GM23248 (cell line): ENCODE measurements around the gene F5. TPM values are rescaled to one million over a fixed set of nuclear protein-coding genes. Genes with fewer than 3 reads are reported as not detected.

Experiments used
- DNase-seq: peaks from one replicate; pipeline ENCODE4 v3.0.0-alpha.2; 2015
- H2AFZ ChIP-seq: fragments of 200-600 bp; sonication (generic); 2 replicates; pipeline ENCODE4 v1.6.1; 2016; ENCODE audit warnings: antibody characterized with exemption
- H3F3A ChIP-seq: fragments of 200-600 bp; sonication (generic); 2 replicates; pipeline ENCODE4 v1.6.1; 2016; ENCODE audit warnings: mild to moderate bottlenecking, antibody characterized with exemption, mixed run types; ENCODE audit not compliant: insufficient read depth
- H3K27ac ChIP-seq: fragments of 200-600 bp; sonication (generic); 2 replicates; pipeline ENCODE4 v1.5.1; 2016; ENCODE audit warnings: mild to moderate bottlenecking
- H3K27me3 ChIP-seq: fragments of 200-600 bp; sonication (generic); replicated peaks from 2 replicates; pipeline ENCODE4 v1.6.1; 2016; ENCODE audit warnings: mild to moderate bottlenecking; ENCODE audit not compliant: insufficient read depth
- H3K36me3 ChIP-seq: fragments of 200-600 bp; sonication (generic); 2 replicates; pipeline ENCODE4 v1.6.1; 2016; ENCODE audit warnings: low read depth, mild to moderate bottlenecking
- H3K4me1 ChIP-seq: fragments of 200-600 bp; sonication (generic); 2 replicates; pipeline ENCODE4 v1.6.1; 2016; ENCODE audit warnings: mild to moderate bottlenecking; ENCODE audit not compliant: insufficient read depth
- H3K4me2 ChIP-seq: fragments of 200-600 bp; sonication (generic); one replicate; pipeline ENCODE4 v1.6.1; 2016; ENCODE audit warnings: mild to moderate bottlenecking; ENCODE audit not compliant: unreplicated experiment
- H3K4me3 ChIP-seq: fragments of 200-600 bp; sonication (generic); 2 replicates; pipeline ENCODE4 v1.5.1; 2016; ENCODE audit warnings: mild to moderate bottlenecking
- H3K79me2 ChIP-seq: fragments of 200-600 bp; sonication (generic); 2 replicates; pipeline ENCODE4 v1.6.1; 2016; ENCODE audit warnings: mild to moderate bottlenecking; ENCODE audit not compliant: insufficient read depth
- H3K9ac ChIP-seq: fragments of 200-600 bp; sonication (generic); 2 replicates; pipeline ENCODE4 v1.6.1; 2016; ENCODE audit warnings: mild to moderate bottlenecking
- H3K9me2 ChIP-seq: fragments of 200-600 bp; sonication (generic); 2 replicates; pipeline ENCODE4 v1.6.1; 2016; ENCODE audit warnings: mixed run types, mild to moderate bottlenecking, moderate library complexity; ENCODE audit not compliant: insufficient read depth
- H3K9me3 ChIP-seq: fragments of 200-600 bp; sonication (generic); one replicate; pipeline ENCODE4 v1.6.1; 2017; ENCODE audit warnings: low read depth
- H4K20me1 ChIP-seq: fragments of 200-600 bp; sonication (generic); 2 replicates; pipeline ENCODE4 v1.6.0; 2016; ENCODE audit not compliant: insufficient read depth
- EZH2 ChIP-seq: fragments of 200-600 bp; sonication (generic); IDR thresholded peaks from 2 replicates; pipeline ENCODE4 v1.6.1; 2018; ENCODE audit warnings: antibody characterized with exemption, mild to moderate bottlenecking; ENCODE audit not compliant: insufficient read depth, poor library complexity, severe bottlenecking
- EZH2phosphoT487 ChIP-seq: fragments of 200-600 bp; sonication (generic); IDR thresholded peaks from 2 replicates; pipeline ENCODE4 v1.6.1; 2018; ENCODE audit warnings: antibody characterized with exemption, moderate library complexity, mild to moderate bottlenecking, low read depth; ENCODE audit not compliant: insufficient read depth
- WGBS, 2 experiments: methylation state at CpG; one replicate each; pipeline ENCODE4 v1.1.6; 2015 to 2017; ENCODE audit warnings: low lambda C conversion rate in 2 of 2, low coverage in 1 of 2; ENCODE audit errors: missing lambda C conversion rate in 2 of 2; 5-methylcytosine and 5-hydroxymethylcytosine counted together
- in situ Hi-C: fragments of 300-500 bp; cut with MboI; formaldehyde crosslinking; loops from 2 replicates; pipeline ENCODE4 v1.15.0; 2020
- polyA plus RNA-seq: library from polyadenylated mRNA; unstranded; fragments of >200 nt; fragmentation: Nextera tagmentation; extraction: Ambion mirVana; gene quantifications from 2 replicates; pipeline ENCODE4 v1.2.1, GENCODE V29; 2016
- total RNA-seq: library from RNA; depleted of rRNA; stranded (reverse); fragments of >200 nt; shearing (Covaris generic); gene quantifications from 2 replicates; pipeline ENCODE4 v1.2.3, GENCODE V29; 2014

F5 gene
- total and polyA plus RNA-seq, 2 experiments from 2014 or later, result not detected

GRCh38 chr1:169571450-169571849 is 14.8 kb downstream of the F5 start:
- 38 to 46% methylated on average over 3 of the region's 3 CpGs for WGBS, 2 experiments
- Histone ChIP-seq H3K9ac (no peak overlapping the region), H3K4me1 (no peaks in the 10 kb centered on the region), H3K9me2 (no peaks in the 10 kb centered on the region), H4K20me1 (no peaks in the 10 kb centered on the region), H3K27me3 (peaks cover 17% of the 10 kb centered on the region; the same call in 1 of the 2 replicates), H2AFZ (no peak overlapping the region), H3K4me2 (no peak overlapping the region), H3K36me3 (no peaks in the 10 kb centered on the region), H3K4me3 (no peak overlapping the region), H3K9me3 (no peaks in the 10 kb centered on the region), H3K27ac (no peak overlapping the region), H3F3A (no peaks in the 10 kb centered on the region), H3K79me2 (no peaks in the 10 kb centered on the region)
- TF ChIP-seq EZH2 (no peak), EZH2phosphoT487 (no peak)
- no peak for DNase-seq
- in situ Hi-C loops, result no loop called here

- H3K36me3 ChIP-seq, result no peaks in the 10 kb centered on the region
- no peak for TF ChIP-seq EZH2phosphoT487
- TF ChIP-seq EZH2, result no peak
- H3F3A ChIP-seq, result no peaks in the 10 kb centered on the region
- no peaks in the 10 kb centered on the region for H3K9me2 ChIP-seq
- in situ Hi-C loops, result no loop called here
- no peak overlapping the region for H2AFZ ChIP-seq
- peaks cover 17% of the 10 kb centered on the region; the same call in 1 of the 2 replicates for H3K27me3 ChIP-seq
- H3K4me1 ChIP-seq, result no peaks in the 10 kb centered on the region
- no peaks in the 10 kb centered on the region for H3K79me2 ChIP-seq
- DNase-seq, result no peak
- H3K4me3 ChIP-seq, result no peak overlapping the region
- H3K9ac ChIP-seq, result no peak overlapping the region
- no peak overlapping the region for H3K4me2 ChIP-seq
- H3K27ac ChIP-seq, result no peak overlapping the region
- no peaks in the 10 kb centered on the region for H4K20me1 ChIP-seq
- H3K9me3 ChIP-seq, result no peaks in the 10 kb centered on the region
- WGBS, 2 experiments, result 0% methylated on average over 1 of the region's 1 CpG
Measured at GRCh38 chr1:169570172-169570574, 16.1 kb downstream of the F5 start.

GRCh38 chr1:169568497-169568896 is 17.8 kb downstream of the F5 start:
- in situ Hi-C loops, result no loop called here
- H3K27me3 ChIP-seq, result peaks cover 17% of the 10 kb centered on the region; the same call in 1 of the 2 replicates
- no peaks in the 10 kb centered on the region for H4K20me1 ChIP-seq
- no peak overlapping the region for H3K4me3 ChIP-seq
- H2AFZ ChIP-seq, result no peak overlapping the region
- no peaks in the 10 kb centered on the region for H3K36me3 ChIP-seq
- H3K9me3 ChIP-seq, result no peaks in the 10 kb centered on the region
- no peak overlapping the region for H3K9ac ChIP-seq
- no peaks in the 10 kb centered on the region for H3K9me2 ChIP-seq
- no peaks in the 10 kb centered on the region for H3K79me2 ChIP-seq
- 0 to 2% methylated on average over 1 of the region's 1 CpG for WGBS, 2 experiments
- no peak overlapping the region for H3K27ac ChIP-seq
- H3K4me1 ChIP-seq, result no peaks in the 10 kb centered on the region
- H3F3A ChIP-seq, result no peaks in the 10 kb centered on the region
- no peak overlapping the region for H3K4me2 ChIP-seq
- no peak for DNase-seq
- no peak for TF ChIP-seq EZH2phosphoT487
- no peak for TF ChIP-seq EZH2

GRCh38 chr1:169565335-169566271 is 20.7 kb downstream of the F5 start:
- DNase-seq, result no peak
- no peak overlapping the region for H2AFZ ChIP-seq
- no peaks in the 10 kb centered on the region for H3K36me3 ChIP-seq
- 56 to 59% methylated on average over 3 of the region's 3 CpGs for WGBS, 2 experiments
- in situ Hi-C loops, result no loop called here
- no peaks in the 10 kb centered on the region for H3K4me1 ChIP-seq
- H3K27me3 ChIP-seq, result 0 out of 2 replicates have a peak, but pooled peaks cover 6% of the 10 kb centered on the region
- no peak overlapping the region for H3K9ac ChIP-seq
- no peaks in the 10 kb centered on the region for H4K20me1 ChIP-seq
- H3K9me3 ChIP-seq, result no peaks in the 10 kb centered on the region
- no peak overlapping the region for H3K4me3 ChIP-seq
- TF ChIP-seq EZH2phosphoT487, result no peak
- TF ChIP-seq EZH2, result no peak
- H3K79me2 ChIP-seq, result no peaks in the 10 kb centered on the region
- no peaks in the 10 kb centered on the region for H3F3A ChIP-seq
- no peaks in the 10 kb centered on the region for H3K9me2 ChIP-seq
- no peak overlapping the region for H3K4me2 ChIP-seq
- no peak overlapping the region for H3K27ac ChIP-seq
